ENCODE measurements around the gene MAPK14. TPM values are rescaled to one million over a fixed set of nuclear protein-coding genes. Genes with fewer than 3 reads are reported as not detected.

The MAPK14 gene
- total RNA-seq, 1 experiment from 2014 or later, result 50.8 TPM

DNA sequence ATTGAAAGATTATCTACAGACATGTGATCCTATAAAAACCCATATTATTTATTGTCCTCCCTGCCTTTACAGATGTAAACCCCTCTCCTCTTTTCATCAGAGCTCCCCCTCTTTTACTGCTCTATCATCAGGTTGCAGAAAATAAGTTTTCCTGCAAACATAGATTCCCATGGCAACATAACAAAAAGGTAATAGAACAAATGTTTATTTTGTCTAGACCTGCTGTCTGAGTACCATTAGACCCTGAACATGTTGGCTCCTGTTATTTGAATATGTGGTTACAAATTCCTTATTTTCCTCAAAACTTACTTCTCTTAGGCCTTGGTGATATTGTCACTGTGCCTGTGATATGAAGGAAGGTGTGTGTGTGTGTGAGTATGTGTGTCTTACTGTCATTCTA is 11.5 kb downstream of the MAPK14 start:
- Histone ChIP-seq H3K9me3 (ENCODE audit: low read depth, low read length, poor library complexity, severe bottlenecking) (no peaks in the 10 kb centered on the region), H3K4me1 (ENCODE audit: insufficient read depth, low read length, poor library complexity, severe bottlenecking) (peaks cover 30% of the 10 kb centered on the region), H3K27me3 (replicated peaks; ENCODE audit: insufficient read depth, low read depth, low read length, poor library complexity) (no peaks in the 10 kb centered on the region), H3K4me3 (ENCODE audit: low read depth, low read length, poor library complexity, severe bottlenecking) (no peak overlapping the region), H3K27ac (ENCODE audit: low read depth, low read length, poor library complexity, severe bottlenecking) (no peak overlapping the region), H3K36me3 (ENCODE audit: insufficient read depth, low read length, poor library complexity, severe bottlenecking) (no peaks in the 10 kb centered on the region)
- intact Hi-C loops (cut with micrococcal nuclease; ENCODE audit: unreplicated experiment), result no loop called here
- no TSS peak for BruUV-seq (replicated peaks)
- no peak for DNase-seq (ENCODE audit: low spot score)
- ChIA-PET POLR2A (ENCODE audit: low non-redundant PET) (no interaction called here), CTCF (no interaction called here)
- TF ChIP-seq EZH2 (IDR thresholded peaks at IDR 0.05; ENCODE audit: borderline replicate concordance, low read depth, low read length, poor library complexity, severe bottlenecking) (no peak), CTCF (conservative IDR thresholded peaks at IDR 0.05; ENCODE audit: low read depth, low read length) (no peak)

GRCh38 chr6:36040958-36041357 is 13.3 kb downstream of the MAPK14 start:
- no peaks in the 10 kb centered on the region for H3K36me3 ChIP-seq (ENCODE audit: insufficient read depth, low read length, poor library complexity, severe bottlenecking)
- H3K9me3 ChIP-seq (ENCODE audit: low read depth, low read length, poor library complexity, severe bottlenecking), result no peaks in the 10 kb centered on the region
- intact Hi-C loops (cut with micrococcal nuclease; ENCODE audit: unreplicated experiment), result no loop called here
- peaks cover 17% of the 10 kb centered on the region for H3K4me1 ChIP-seq (ENCODE audit: insufficient read depth, low read length, poor library complexity, severe bottlenecking)
- TF ChIP-seq EZH2 (IDR thresholded peaks at IDR 0.05; ENCODE audit: borderline replicate concordance, low read depth, low read length, poor library complexity, severe bottlenecking), result no peak
- TF ChIP-seq CTCF (conservative IDR thresholded peaks at IDR 0.05; ENCODE audit: low read depth, low read length), result no peak
- POLR2A ChIA-PET (ENCODE audit: low non-redundant PET), result no interaction called here
- CTCF ChIA-PET, result no interaction called here
- no TSS peak for BruUV-seq (replicated peaks)
- H3K27ac ChIP-seq (ENCODE audit: low read depth, low read length, poor library complexity, severe bottlenecking), result no peak overlapping the region
- DNase-seq (ENCODE audit: low spot score), result no peak
- H3K27me3 ChIP-seq (replicated peaks; ENCODE audit: insufficient read depth, low read depth, low read length, poor library complexity), result no peaks in the 10 kb centered on the region
- H3K4me3 ChIP-seq (ENCODE audit: low read depth, low read length, poor library complexity, severe bottlenecking), result no peak overlapping the region

DNA sequence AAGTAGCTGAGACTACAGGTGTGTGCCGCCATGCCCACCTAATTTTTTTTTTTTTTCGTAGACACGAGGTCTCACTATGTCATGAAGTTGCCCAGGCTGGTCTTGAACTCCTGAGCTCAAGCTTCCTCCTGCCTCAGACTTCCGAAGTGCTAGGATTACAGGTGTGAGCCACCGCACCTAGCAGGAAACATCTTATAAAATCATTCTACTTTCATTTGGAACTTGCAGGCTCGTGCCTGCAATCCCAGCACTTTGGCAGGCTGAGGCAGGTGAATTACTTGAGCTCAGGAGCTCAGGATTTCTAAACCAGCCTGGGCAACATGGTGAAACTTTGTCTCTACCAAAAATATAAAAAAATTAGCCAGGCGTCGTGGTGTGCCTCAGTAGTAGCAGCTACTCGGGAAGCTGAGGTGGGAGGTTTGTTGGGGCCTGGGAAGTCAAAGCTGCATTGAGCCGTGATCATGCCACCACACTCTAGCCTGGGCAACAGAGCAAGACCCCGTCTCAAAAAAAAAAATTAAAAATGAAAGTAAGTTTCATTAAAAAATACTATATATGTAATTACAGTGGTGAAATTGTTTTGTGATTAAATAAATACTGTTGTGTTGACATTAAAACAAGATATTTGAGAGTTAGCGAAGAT is 15.1 kb downstream of the MAPK14 start:
- intact Hi-C loops (cut with micrococcal nuclease; ENCODE audit: unreplicated experiment), result no loop called here
- no peak for DNase-seq (ENCODE audit: low spot score)
- no peak overlapping the region for H3K27ac ChIP-seq (ENCODE audit: low read depth, low read length, poor library complexity, severe bottlenecking)
- H3K4me1 ChIP-seq (ENCODE audit: insufficient read depth, low read length, poor library complexity, severe bottlenecking), result peaks cover 17% of the 10 kb centered on the region
- no peaks in the 10 kb centered on the region for H3K9me3 ChIP-seq (ENCODE audit: low read depth, low read length, poor library complexity, severe bottlenecking)
- BruUV-seq (replicated peaks), result no TSS peak
- POLR2A ChIA-PET (ENCODE audit: low non-redundant PET), result no interaction called here
- CTCF ChIA-PET, result no interaction called here
- no peak for TF ChIP-seq EZH2 (IDR thresholded peaks at IDR 0.05; ENCODE audit: borderline replicate concordance, low read depth, low read length, poor library complexity, severe bottlenecking)
- TF ChIP-seq CTCF (conservative IDR thresholded peaks at IDR 0.05; ENCODE audit: low read depth, low read length), result no peak
- no peaks in the 10 kb centered on the region for H3K36me3 ChIP-seq (ENCODE audit: insufficient read depth, low read length, poor library complexity, severe bottlenecking)
- H3K27me3 ChIP-seq (replicated peaks; ENCODE audit: insufficient read depth, low read depth, low read length, poor library complexity), result no peaks in the 10 kb centered on the region
- H3K4me3 ChIP-seq (ENCODE audit: low read depth, low read length, poor library complexity, severe bottlenecking), result no peak overlapping the region

Data from A673 (cell line).